DOHH2 (cell line): ENCODE measurements around the gene GFPT2.

ENCODE experiments used
- CTCF ChIP-seq: fragments of 200-600 bp; sonication (generic); IDR thresholded peaks from one replicate; pipeline ENCODE4 v1.5.1; 2014; ENCODE audit warnings: antibody characterized with exemption, mild to moderate bottlenecking, low read depth, low read length; ENCODE audit not compliant: poor library complexity, severe bottlenecking
- EZH2phosphoT487 ChIP-seq: fragments of 200-600 bp; sonication (generic); IDR thresholded peaks from 2 replicates; pipeline ENCODE4 v1.6.1; 2017; ENCODE audit warnings: borderline replicate concordance, mild to moderate bottlenecking, antibody characterized with exemption, low read length, moderate library complexity, mixed read lengths

- TF ChIP-seq CTCF (no peak), EZH2phosphoT487 (no peak)
These were observed 13.5 kb downstream of the GFPT2 start for GRCh38 chr5:180339583-180340183.
